ENCODE measurements around the gene CHMP3.
"Not testable (repeated sequence)": the region's sequence is repeated elsewhere in the genome, so short reads cannot be mapped to it uniquely, and the experiment has no call there.

Gene CHMP3

GRCh38 chr2:86500325-86501083 lies 62.7 kb downstream of the CHMP3 start:
- no peak for DNase-seq

- DNase-seq: no peak
Observed at GRCh38 chr2:86499326-86499725, 63.9 kb downstream of the CHMP3 start.

GRCh38 chr2:86498468-86499260 lies 64.6 kb downstream of the CHMP3 start:
- no peak for DNase-seq

GRCh38 chr2:86496391-86496790 lies 66.9 kb downstream of the CHMP3 start:
- DNase-seq: not testable (repeated sequence)

- peak; percentile 57 for DNase-seq
Observed at GRCh38 chr2:86492048-86492453, 71.2 kb downstream of the CHMP3 start.

GRCh38 chr2:86491088-86491487 lies 72.2 kb downstream of the CHMP3 start:
- DNase-seq: no peak

- no peak for DNase-seq
Observed at GRCh38 chr2:86490245-86490644, 73.0 kb downstream of the CHMP3 start.

GRCh38 chr2:86489542-86489941 lies 73.7 kb downstream of the CHMP3 start:
- no peak for DNase-seq

- no peak for DNase-seq
Observed at GRCh38 chr2:86488561-86489250, 74.5 kb downstream of the CHMP3 start.

GRCh38 chr2:86487062-86487461 lies 76.2 kb downstream of the CHMP3 start:
- no peak for DNase-seq

GRCh38 chr2:86485802-86486201 lies 77.4 kb downstream of the CHMP3 start:
- DNase-seq: no peak

- no peak for DNase-seq
Observed at GRCh38 chr2:86485103-86485502, 78.1 kb downstream of the CHMP3 start.

- DNase-seq: no peak
Observed at GRCh38 chr2:86484385-86484784, 78.9 kb downstream of the CHMP3 start.

- DNase-seq: no peak
Observed at GRCh38 chr2:86482034-86482433, 81.2 kb downstream of the CHMP3 start.

GRCh38 chr2:86480105-86480504 lies 83.1 kb downstream of the CHMP3 start:
- no peak for DNase-seq

- DNase-seq: no peak
Observed at GRCh38 chr2:86477349-86477748, 85.9 kb downstream of the CHMP3 start.

- DNase-seq: no peak
Observed at GRCh38 chr2:86476918-86477317, 86.3 kb downstream of the CHMP3 start.

GRCh38 chr2:86476092-86476491 lies 87.2 kb downstream of the CHMP3 start:
- DNase-seq: no peak

- no peak for DNase-seq
Observed at GRCh38 chr2:86471637-86472036, 91.6 kb downstream of the CHMP3 start.

GRCh38 chr2:86470890-86471289 lies 92.4 kb downstream of the CHMP3 start:
- DNase-seq: no peak

- no peak for DNase-seq
Observed at GRCh38 chr2:86468162-86469033, 94.8 kb downstream of the CHMP3 start.

GRCh38 chr2:86466306-86466705 lies 96.9 kb downstream of the CHMP3 start:
- DNase-seq: no peak

- no peak for DNase-seq
Observed at GRCh38 chr2:86464652-86465051, 98.6 kb downstream of the CHMP3 start.

Data from NCI-H2081 treated with DMSO at 0.1 percent for 48 hours (cell line).